Hematopoietic multipotent progenitor cell treated with erythropoietin and hydrocortisone succinate and interleukin-3 and kit ligand, for 4 days (in vitro differentiated cells): ENCODE results near the gene NCF4.

Experiments
- DNase-seq: peaks from one replicate; pipeline ENCODE4 v3.0.0-alpha.2; 2015

Gene NCF4

GRCh38 chr22:36924151-36924698 is 63.4 kb downstream of the NCF4 start:
- DNase-seq, result no peak

- DNase-seq, result no peak
Observed at GRCh38 chr22:36925388-36926290, 64.8 kb downstream of the NCF4 start.

GRCh38 chr22:36926309-36926708 is 65.5 kb downstream of the NCF4 start:
- no peak for DNase-seq

- no peak for DNase-seq
Observed at GRCh38 chr22:36926721-36927435, 66.1 kb downstream of the NCF4 start.
